CMK (cell line): ENCODE results near the gene PHACTR4.
"Not testable (repeated sequence)": the region's sequence is repeated elsewhere in the genome, so short reads cannot be mapped to it uniquely, and the experiment has no call there.

Experiments used
- DNase-seq: peaks from one replicate; pipeline ENCODE4 v3.0.0-alpha.2; 2010; ENCODE audit warnings: low read depth

Gene PHACTR4

GRCh38 chr1:28369371-28370238 is at the start of gene PHACTR4:
TSS of gene PHACTR4 (plus strand) at chr1:28369740. CDS start at chr1:28407448, 37,708 bp downstream.
- peak; percentile 76 for DNase-seq

DNA sequence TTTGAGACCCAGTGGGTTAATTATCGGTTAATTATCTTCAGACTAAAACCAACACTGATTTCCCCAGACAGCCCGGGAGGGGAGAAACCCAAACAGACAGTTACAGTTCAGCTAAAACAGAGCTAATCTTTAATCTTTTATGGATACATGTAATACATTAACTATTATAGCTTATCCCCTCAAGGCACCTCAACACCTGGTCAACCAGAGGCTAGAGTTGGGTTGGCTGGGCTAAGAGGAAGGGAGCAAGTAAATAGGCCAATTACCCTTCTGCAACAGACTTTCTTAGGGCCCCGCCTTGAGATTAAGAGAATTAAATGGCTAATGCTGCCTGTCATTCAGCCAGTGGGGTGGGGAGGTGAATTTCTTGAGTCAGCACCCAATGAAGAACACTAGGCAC is 47.3 kb upstream of the PHACTR4 start:
- no peak for DNase-seq

DNA sequence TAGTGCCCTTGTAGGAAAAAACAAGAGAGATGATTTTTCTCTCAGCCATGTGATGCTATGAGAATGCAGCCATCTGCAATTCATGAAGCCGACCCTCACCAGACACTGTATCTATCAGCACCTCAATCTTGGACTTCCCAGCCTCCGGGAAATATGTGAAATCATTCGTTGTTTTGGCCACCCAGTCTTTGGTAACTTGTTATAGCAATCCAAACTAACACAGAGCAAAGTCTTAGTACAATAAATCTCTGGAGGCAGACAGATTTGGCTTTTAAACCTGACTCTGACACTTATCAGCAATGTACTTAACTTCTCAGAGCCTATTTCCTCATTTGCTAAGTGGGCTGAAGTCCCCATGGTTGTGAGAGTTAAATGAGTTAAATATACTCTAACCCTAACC is 45.8 kb upstream of the PHACTR4 start:
- DNase-seq, result no peak

DNA sequence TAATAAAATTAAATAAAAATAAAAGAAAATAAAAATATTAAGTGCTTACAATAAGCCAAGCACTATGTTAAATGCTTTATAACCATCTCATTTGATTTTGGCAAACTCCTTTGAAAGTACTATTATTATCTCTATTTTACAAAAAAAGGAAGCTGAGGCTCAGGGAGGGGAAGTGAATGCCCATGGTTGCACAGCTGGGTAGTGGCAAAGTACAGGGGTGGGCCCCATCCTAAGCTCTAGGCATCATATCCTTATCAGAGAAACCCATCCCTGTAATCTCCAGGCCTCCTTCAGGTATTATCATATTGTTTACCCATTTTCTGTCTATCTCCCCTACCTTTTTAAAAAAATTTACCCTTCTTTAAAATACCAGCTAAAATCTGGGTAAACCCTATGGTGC is 43.0 kb upstream of the PHACTR4 start:
- DNase-seq, result no peak

DNA sequence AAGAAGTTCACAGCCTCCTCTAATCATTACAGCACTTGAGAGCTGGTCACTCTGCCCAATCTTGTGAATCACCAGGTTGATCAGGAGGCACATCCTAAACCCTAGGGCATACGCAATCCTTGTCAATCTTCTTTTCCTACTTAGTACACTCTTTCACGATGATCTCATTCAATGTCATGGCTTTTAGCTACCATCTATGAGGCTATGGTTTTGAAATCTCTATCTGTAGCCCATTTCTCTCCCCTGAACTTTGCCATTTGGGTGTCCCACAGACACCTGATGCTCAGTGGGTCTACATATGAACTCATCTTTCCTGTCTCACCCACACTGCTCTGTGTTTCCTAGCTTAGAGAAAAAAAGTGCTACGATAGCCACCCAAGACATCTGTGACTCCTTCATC is 42.6 kb upstream of the PHACTR4 start:
- no peak for DNase-seq

GRCh38 chr1:28327431-28327830 is 42.1 kb upstream of the PHACTR4 start:
- DNase-seq, result not testable (repeated sequence)

GRCh38 chr1:28328228-28328648 is 41.3 kb upstream of the PHACTR4 start:
- no peak for DNase-seq

DNA sequence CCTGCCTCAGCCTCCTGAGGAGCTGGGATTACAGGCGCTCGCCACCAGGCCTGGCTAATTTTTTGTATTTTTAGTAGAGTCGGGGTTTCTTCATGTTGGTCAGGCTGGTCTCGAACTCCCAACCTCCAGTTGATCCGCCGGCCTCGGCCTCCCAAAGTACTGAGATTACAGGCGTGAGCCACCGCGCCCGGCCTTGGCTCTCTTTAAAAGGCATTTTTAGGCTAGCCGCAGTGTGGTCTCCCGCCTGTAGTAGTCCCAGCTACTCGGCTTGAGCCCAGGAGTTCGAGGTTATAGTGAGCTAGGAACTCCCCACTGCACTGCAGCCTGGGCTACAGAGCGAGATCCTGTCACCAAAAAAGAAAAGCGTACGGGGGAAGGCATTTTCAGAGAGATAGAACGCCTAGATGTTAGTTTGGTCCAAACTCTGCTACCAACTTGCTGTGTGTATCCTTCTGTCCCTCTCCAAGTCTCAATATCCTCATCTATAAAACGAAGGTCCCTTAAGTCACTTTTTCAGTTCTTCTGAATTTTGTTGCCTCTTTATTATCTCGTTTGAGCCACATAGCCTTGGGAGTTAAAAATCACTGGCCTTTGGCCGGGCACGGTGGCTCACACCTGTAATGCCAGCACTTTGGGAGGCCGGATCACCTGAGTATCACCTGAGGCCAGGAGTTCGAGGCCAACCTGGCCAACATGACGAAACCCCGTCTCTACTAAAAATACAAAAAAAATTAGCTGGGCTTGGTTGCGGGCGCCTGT is 40.0 kb upstream of the PHACTR4 start:
- no peak for DNase-seq

GRCh38 chr1:28338897-28339296 is 30.6 kb upstream of the PHACTR4 start:
- no peak for DNase-seq

- no peak for DNase-seq
Observed at GRCh38 chr1:28339551-28339950, 30.0 kb upstream of the PHACTR4 start.

- no peak for DNase-seq
Observed at GRCh38 chr1:28340221-28340974, 29.1 kb upstream of the PHACTR4 start.

DNA sequence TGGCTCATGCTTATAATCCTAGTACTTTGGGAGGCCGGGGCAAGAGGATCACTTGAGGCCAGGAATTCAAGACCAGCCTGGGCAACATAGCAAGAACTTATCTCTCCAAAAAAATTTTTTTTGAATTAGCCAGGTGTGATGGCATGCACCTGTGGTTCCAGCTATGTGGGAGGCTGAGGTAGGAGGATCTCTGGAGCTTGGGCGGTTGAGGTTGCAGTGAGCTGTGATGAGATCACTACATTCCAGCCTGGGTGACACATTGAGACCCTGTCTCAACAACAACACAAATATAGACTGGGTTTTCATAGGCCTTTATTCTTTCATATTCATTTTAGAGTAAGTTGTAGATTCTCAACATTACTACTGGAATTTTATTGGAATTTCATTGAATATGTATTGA is 27.9 kb upstream of the PHACTR4 start:
- DNase-seq, result no peak

DNA sequence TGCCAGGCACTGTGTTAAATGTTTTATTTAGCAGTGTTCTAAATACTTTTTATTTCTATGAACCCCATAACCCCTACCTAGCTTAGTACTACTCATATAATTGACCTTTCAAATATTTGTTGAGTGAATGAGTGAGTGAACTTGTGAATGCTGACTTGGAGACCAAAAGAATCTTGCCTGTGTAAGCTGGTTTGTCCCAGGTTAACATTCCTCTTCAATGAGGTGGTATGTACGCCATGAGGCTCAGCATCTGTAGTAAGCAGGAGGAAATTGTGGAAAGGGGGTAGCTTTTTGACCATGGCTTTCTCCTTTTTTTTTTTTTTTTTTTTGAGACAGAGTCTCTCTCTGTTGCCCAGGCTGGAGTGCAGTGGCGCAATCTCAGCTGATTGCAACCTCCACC is 26.1 kb upstream of the PHACTR4 start:
- DNase-seq, result no peak

DNA sequence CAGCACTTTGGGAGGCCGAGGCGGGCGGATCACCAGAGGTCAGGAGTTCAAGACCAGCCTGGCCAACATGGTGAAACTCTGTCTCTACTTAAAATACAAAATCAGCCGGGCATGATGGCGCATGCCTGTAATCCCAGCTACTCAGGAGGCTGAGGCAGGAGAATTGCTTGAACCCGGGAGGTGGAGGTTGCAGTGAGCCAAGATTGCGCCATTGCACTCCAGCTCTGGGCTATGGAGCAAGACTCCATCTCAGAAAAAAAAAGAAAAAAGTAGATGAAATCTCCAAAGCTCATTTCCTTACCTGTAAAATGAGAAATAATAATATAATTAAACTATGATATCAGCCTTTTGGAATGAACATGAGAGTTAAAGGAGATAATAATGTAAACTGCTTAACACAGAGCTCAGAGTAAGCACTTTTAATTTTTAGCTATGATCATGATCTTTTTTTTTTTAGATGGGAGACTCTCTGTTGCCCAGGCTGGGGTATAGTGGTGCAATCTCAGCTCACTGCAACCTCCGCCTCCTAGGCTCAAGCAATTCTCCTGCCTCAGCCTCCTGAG is 16.2 kb upstream of the PHACTR4 start:
- DNase-seq, result not testable (repeated sequence)

- no peak for DNase-seq
Observed at GRCh38 chr1:28354121-28354520, 15.4 kb upstream of the PHACTR4 start.

GRCh38 chr1:28358716-28359115 is 10.8 kb upstream of the PHACTR4 start:
- DNase-seq, result no peak

DNA sequence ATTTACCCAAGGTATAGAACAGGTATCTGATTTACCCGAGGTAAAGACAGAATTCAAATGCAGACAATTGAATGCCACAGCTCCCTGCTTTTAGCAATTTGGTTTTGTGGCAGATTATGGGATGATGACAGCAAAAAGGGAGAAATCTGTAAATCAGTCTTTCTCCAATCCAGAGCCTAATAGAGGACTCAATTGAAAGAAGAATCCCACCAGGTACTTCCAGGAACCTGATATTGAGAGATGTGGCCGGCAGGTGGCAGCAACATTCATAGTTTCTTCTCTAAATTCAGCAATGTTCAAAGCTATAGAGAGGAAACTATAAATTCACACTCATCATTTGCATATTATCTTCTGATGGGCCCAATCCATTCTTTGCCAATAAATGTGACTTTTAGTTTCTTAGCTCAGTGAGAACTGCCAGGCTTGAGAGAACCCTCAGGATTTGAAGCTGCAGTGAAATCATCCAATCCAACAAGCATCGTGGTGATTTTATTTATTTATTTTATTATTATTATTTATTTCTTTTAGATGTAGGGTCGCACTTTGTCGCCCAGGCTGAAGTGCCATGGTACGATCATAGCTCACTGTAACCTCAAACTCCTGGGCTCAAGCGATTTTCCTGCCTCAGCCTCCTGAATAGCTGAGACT is 9.8 kb upstream of the PHACTR4 start:
- DNase-seq, result no peak

- DNase-seq, result no peak
Observed at GRCh38 chr1:28364888-28365287, 4.7 kb upstream of the PHACTR4 start.

DNA sequence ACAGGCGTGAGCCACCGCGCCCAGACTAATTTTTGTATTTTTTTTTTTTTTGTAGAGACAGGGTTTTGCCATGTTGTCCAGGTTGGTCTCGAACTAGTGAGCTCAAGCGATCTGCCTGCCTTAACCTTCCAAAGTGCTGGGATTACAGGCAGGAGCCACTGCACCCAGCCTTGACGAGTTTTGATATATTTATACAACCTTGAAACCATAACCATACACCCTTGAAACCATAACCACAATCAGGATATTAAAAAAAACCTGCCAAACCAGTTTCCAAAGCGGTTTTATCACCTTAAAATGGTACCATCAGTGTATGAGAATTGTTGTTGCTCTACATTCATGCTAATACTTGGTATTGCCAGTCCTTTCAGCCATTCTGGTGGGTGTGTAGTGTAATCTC is 3.7 kb upstream of the PHACTR4 start:
- no peak for DNase-seq

- not testable (repeated sequence) for DNase-seq
Observed at GRCh38 chr1:28368608-28369007, 932 bp upstream of the PHACTR4 start.

GRCh38 chr1:28370239-28371009 is 884 bp downstream of the PHACTR4 start:
- no peak for DNase-seq
